ENCODE results near the gene RHOT2. TPM values are rescaled to one million over a fixed set of nuclear protein-coding genes. Genes with fewer than 3 reads are reported as not detected.

Gene RHOT2
- total RNA-seq, 2 experiments from 2014 or later: 202 to 209 TPM

DNA sequence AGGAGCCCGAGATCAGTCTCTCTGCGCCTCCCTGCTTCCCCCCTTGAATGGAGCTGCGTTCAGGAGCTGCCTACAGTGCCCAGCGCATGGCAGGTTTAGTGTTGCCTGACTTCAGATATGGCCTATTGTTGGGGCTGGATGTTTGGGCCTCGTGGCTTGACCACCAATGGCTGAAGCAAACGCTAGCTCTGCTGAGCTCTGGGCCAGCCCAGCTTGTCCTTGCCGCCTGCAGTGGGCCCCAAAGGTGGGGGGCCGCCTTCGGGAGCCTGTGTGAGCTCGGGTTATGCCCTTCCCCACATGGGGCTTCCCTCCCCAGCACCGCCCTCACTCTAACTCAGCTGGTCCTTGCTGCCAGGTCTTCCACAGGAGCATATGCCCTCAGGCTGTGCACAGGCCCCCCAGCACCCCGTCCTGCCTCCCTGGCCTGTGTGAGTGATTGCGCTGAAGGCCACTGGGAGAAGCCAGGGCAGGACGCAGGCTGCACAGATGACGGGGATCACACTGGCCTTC is 29.8 kb upstream of the RHOT2 start:
- ATAC-seq (ENCODE audit: poor library complexity) (no peak), DNase-seq (peak in 1 of 14 experiments; percentile 48)
- TF ChIP-seq, protein P1, sequence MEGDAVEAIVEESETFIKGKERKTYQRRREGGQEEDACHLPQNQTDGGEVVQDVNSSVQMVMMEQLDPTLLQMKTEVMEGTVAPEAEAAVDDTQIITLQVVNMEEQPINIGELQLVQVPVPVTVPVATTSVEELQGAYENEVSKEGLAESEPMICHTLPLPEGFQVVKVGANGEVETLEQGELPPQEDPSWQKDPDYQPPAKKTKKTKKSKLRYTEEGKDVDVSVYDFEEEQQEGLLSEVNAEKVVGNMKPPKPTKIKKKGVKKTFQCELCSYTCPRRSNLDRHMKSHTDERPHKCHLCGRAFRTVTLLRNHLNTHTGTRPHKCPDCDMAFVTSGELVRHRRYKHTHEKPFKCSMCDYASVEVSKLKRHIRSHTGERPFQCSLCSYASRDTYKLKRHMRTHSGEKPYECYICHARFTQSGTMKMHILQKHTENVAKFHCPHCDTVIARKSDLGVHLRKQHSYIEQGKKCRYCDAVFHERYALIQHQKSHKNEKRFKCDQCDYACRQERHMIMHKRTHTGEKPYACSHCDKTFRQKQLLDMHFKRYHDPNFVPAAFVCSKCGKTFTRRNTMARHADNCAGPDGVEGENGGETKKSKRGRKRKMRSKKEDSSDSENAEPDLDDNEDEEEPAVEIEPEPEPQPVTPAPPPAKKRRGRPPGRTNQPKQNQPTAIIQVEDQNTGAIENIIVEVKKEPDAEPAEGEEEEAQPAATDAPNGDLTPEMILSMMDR (IDR thresholded peaks at IDR 0.05): no peak
- Mint-ChIP-seq H3K27ac (no peak overlapping the region), H3K4me1 (ENCODE audit: low read depth) (peaks cover 8% of the 10 kb centered on the region), H3K4me3 (peak overlapping the region; percentile 48), H3K9me3 (no peaks in the 10 kb centered on the region), H3K36me3 (ENCODE audit: low read depth) (peaks cover 9% of the 10 kb centered on the region), H3K27me3 (peaks cover 6% of the 10 kb centered on the region)
- ChIA-PET CTCF (no interaction called here), POLR2A (interaction anchor here (3.0 kb wide), 1 partner anchor 43 kb away, joined by 16 read pairs; the partner anchor contains the start of gene STUB1)
- Histone ChIP-seq H3K27me3 (ENCODE audit: control insufficient read depth in 1 of 2, insufficient read depth in 2 of 2, low read length in 2 of 2) (no peaks in the 10 kb centered on the region), H3K4me1 (ENCODE audit: insufficient read depth, low read length) (peaks cover 47% of the 10 kb centered on the region), H3K36me3 (ENCODE audit: insufficient read depth, low read length) (no peaks in the 10 kb centered on the region), H3K9me3 (ENCODE audit: control insufficient read depth in 1 of 2, insufficient read depth in 1 of 2, low read length in 2 of 2) (peaks cover 0 to 10% of the 10 kb centered on the region in 2 experiments), H3K27ac (ENCODE audit: low read depth in 1 of 2, low read length in 2 of 2) (no peak overlapping the region), H3K4me3 (ENCODE audit: low read length) (no peak overlapping the region)
- intact Hi-C loops (cut with DNase I, micrococcal nuclease): no loop called here

DNA sequence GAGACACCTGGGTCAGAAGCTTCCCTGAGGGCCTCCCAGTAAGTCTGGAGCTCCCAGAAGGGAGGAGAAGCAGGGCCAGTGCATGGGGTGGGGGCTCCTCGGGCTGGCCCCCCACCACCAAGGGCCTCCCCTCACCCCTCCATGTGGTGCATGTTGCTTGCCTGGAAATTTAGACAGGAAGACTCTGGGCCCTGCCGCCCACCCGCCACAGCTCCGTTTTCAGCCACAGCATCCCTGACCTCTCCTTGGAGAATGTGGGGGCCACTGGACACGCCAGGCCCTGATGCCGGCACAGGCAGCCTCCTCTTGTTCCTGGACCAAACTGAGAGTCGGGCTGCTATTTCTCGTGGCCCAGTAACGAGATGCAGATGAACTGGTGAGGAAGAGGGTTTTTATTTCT is 29.1 kb upstream of the RHOT2 start:
- intact Hi-C loops (cut with DNase I, micrococcal nuclease): no loop called here
- Histone ChIP-seq H3K4me1 (ENCODE audit: insufficient read depth, low read length) (peaks cover 50% of the 10 kb centered on the region), H3K4me3 (ENCODE audit: low read length) (no peak overlapping the region), H3K27me3 (ENCODE audit: control insufficient read depth in 1 of 2, insufficient read depth in 2 of 2, low read length in 2 of 2) (no peaks in the 10 kb centered on the region), H3K27ac (ENCODE audit: low read depth in 1 of 2, low read length in 2 of 2) (no peak overlapping the region), H3K36me3 (ENCODE audit: insufficient read depth, low read length) (no peaks in the 10 kb centered on the region), H3K9me3 (ENCODE audit: control insufficient read depth in 1 of 2, insufficient read depth in 1 of 2, low read length in 2 of 2) (peaks cover 0 to 10% of the 10 kb centered on the region in 2 experiments)
- POLR2A ChIA-PET: no interaction called here
- H3K27ac Mint-ChIP-seq: peak overlapping the region; percentile 12
- H3K4me1 Mint-ChIP-seq (ENCODE audit: low read depth): peaks cover 8% of the 10 kb centered on the region
- ATAC-seq (ENCODE audit: poor library complexity) (no peak), DNase-seq (no peak)
- peaks cover 6% of the 10 kb centered on the region for H3K27me3 Mint-ChIP-seq
- H3K4me3 Mint-ChIP-seq: peak overlapping the region; percentile 63
- no peaks in the 10 kb centered on the region for H3K9me3 Mint-ChIP-seq
- TF ChIP-seq, protein P1 (IDR thresholded peaks at IDR 0.05): no peak
- peaks cover 9% of the 10 kb centered on the region for H3K36me3 Mint-ChIP-seq (ENCODE audit: low read depth)
- CTCF ChIA-PET: no interaction called here

DNA sequence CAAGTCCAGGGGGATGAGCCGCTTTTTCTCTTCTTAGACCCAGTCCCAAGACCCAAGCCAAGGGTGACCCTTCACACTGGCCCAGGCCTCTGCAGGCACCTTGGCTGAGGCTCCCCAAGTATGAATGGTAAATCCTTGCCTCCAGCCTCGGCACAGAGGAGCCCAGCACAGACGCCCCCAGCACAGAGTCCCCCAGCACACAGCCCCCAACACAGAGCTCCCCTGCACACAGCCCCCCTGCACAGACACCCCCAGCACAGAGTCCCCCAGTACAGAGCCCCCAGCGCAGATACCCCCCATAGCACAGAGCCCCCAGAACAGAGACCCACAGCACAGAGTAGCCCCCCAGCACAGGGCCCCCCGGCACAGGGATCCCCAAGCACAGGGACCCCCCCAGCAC is 27.3 kb upstream of the RHOT2 start:
- no peak for DNase-seq
- no peak for ATAC-seq (ENCODE audit: poor library complexity)
- Histone ChIP-seq H3K27me3 (ENCODE audit: control insufficient read depth in 1 of 2, insufficient read depth in 2 of 2, low read length in 2 of 2) (no peaks in the 10 kb centered on the region), H3K9me3 (ENCODE audit: control insufficient read depth in 1 of 2, insufficient read depth in 1 of 2, low read length in 2 of 2) (peaks cover 0 to 10% of the 10 kb centered on the region in 2 experiments), H3K36me3 (ENCODE audit: insufficient read depth, low read length) (no peaks in the 10 kb centered on the region), H3K4me3 (ENCODE audit: low read length) (no peak overlapping the region), H3K27ac (ENCODE audit: low read depth in 1 of 2, low read length in 2 of 2) (no peak overlapping the region), H3K4me1 (ENCODE audit: insufficient read depth, low read length) (peaks cover 36% of the 10 kb centered on the region)
- Mint-ChIP-seq H3K27ac (no peak overlapping the region), H3K4me3 (peak overlapping the region; percentile 51), H3K36me3 (ENCODE audit: low read depth) (peaks cover 9% of the 10 kb centered on the region), H3K4me1 (ENCODE audit: low read depth) (peaks cover 8% of the 10 kb centered on the region), H3K9me3 (no peaks in the 10 kb centered on the region), H3K27me3 (peaks cover 6% of the 10 kb centered on the region)
- TF ChIP-seq, protein P1 (IDR thresholded peaks at IDR 0.05): no peak
- ChIA-PET CTCF (no interaction called here), POLR2A (no interaction called here)
- intact Hi-C loops (cut with DNase I, micrococcal nuclease): no loop called here
